NCI-H1105 (cell line): Measurements from ENCODE around the gene PLCD3.

Experiments used
- DNase-seq: peaks from one replicate; lab custom pipeline; 2025; lab: John Stamatoyannopoulos, UW

The PLCD3 gene

GRCh38 chr17:45116434-45117016 lies 15.8 kb downstream of the PLCD3 start:
- DNase-seq, result no peak

- DNase-seq, result no peak
Measured at GRCh38 chr17:45115871-45116270, 16.4 kb downstream of the PLCD3 start.

- no peak for DNase-seq
Measured at GRCh38 chr17:45115015-45115625, 17.2 kb downstream of the PLCD3 start.

- no peak for DNase-seq
Measured at GRCh38 chr17:45114117-45114932, 18.0 kb downstream of the PLCD3 start.

GRCh38 chr17:45113424-45113754 lies 18.9 kb downstream of the PLCD3 start:
- DNase-seq, result no peak

GRCh38 chr17:45112559-45113423 lies 19.5 kb downstream of the PLCD3 start:
- no peak for DNase-seq

- DNase-seq, result no peak
Measured at GRCh38 chr17:45111850-45112249, 20.5 kb downstream of the PLCD3 start.

GRCh38 chr17:45110676-45111611 lies 21.4 kb downstream of the PLCD3 start:
- DNase-seq, result no peak

- DNase-seq, result no peak
Measured at GRCh38 chr17:45108595-45109521, 23.5 kb downstream of the PLCD3 start.

GRCh38 chr17:45108051-45108450 lies 24.3 kb downstream of the PLCD3 start:
- DNase-seq, result no peak

- DNase-seq, result no peak
Measured at GRCh38 chr17:45107293-45108010, 24.9 kb downstream of the PLCD3 start.

GRCh38 chr17:45106582-45106981 lies 25.7 kb downstream of the PLCD3 start:
- DNase-seq, result no peak

- no peak for DNase-seq
Measured at GRCh38 chr17:45106096-45106495, 26.2 kb downstream of the PLCD3 start.

- DNase-seq, result no peak
Measured at GRCh38 chr17:45104907-45105624, 27.2 kb downstream of the PLCD3 start.

GRCh38 chr17:45104497-45104896 lies 27.8 kb downstream of the PLCD3 start:
- DNase-seq, result no peak

GRCh38 chr17:45104029-45104428 lies 28.3 kb downstream of the PLCD3 start:
- no peak for DNase-seq

- no peak for DNase-seq
Measured at GRCh38 chr17:45103269-45103795, 29.0 kb downstream of the PLCD3 start.

- no peak for DNase-seq
Measured at GRCh38 chr17:45102856-45103255, 29.5 kb downstream of the PLCD3 start.
